HK-2 (cell line): ENCODE data around the gene PTGDS.
A peak's percentile ranks its signal among the peaks of the same experiment; 100 is the strongest.
"Not testable (repeated sequence)": the region's sequence is repeated elsewhere in the genome, so short reads cannot be mapped to it uniquely, and the experiment has no call there.

Source experiments
- DNase-seq: peaks from one replicate; pipeline ENCODE4 v3.0.0-alpha.2; 2018; ENCODE audit not compliant: unreplicated experiment

The PTGDS gene

DNA sequence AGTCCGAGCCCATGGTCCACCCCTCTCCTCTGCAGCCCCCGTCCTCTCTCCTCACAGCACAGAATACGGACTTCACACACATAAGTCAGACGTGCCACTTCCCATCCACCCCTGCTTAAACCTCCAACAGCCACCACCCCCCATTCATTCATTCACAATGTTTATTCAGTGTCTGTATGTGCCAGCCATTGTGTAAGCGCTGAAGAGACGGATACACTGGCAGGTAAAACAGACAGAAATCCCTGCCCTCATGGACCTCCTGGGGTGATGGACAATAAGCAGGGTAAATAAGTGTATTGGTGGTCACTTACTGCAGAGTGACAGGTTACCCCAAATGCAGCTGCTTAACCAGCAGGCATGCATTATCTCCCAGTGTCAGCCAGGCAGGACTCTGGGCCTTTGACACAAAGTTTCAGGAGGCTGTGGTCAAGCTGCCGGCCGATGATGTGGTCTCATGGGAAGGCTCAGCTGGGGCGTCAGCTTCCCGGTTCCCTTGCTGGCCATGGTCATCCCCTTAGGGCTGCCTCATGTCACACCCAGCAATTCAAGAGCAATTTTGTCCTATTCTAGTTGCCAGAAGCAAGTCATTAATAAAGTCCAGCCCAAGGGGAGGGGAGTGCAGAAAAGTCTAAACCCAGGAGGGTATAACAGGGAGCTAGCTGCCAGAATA, 13.1 kb downstream of the PTGDS start:
- DNase-seq, result no peak

- DNase-seq, result peak; percentile 97
Measured at GRCh38 chr9:136991993-136992818, 14.9 kb downstream of the PTGDS start, which contains the start of gene PAXX. Gene PAXX (plus strand): TSS chr9:136992422. CDS start chr9:136992444, 22 bp downstream.

- no peak for DNase-seq
Measured at GRCh38 chr9:136992819-136993369, 15.6 kb downstream of the PTGDS start.

DNA sequence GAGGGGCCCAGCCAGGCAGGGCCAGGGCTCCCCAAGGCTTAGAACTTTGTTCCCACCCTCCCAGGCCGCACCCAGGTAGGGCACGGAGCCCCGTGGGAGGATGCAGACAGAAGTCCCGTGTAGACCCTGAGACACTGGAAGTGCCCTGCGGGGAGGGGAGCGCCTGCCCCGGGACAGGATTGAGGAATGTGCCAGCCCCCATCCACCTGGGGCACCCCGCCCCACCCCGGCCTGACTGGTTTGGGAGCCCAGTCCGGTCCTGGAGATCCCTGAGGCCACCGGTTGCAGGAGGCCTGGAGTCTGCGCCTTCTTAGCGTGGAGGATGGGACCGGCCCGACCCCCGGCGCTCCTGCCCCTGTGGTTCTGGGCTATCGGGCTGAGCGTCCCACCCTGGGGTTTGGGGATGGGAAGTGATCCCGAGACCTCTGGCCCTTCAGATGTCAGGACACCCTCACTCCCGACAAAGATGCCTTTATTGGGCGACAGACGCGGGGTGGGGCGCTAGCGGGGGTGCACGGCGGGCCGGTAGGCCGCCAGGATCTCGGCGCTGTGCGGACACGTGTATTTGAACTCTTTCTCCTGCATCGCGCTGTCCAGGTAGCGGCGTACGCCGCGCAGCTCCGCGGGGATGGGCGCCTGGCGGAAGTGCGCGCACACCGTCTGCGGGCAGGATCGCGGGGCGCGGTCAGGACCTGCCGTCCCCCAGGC, 17.0 kb downstream of the PTGDS start:
- no peak for DNase-seq

GRCh38 chr9:136994888-136995230, 17.6 kb downstream of the PTGDS start:
- no peak for DNase-seq

DNA sequence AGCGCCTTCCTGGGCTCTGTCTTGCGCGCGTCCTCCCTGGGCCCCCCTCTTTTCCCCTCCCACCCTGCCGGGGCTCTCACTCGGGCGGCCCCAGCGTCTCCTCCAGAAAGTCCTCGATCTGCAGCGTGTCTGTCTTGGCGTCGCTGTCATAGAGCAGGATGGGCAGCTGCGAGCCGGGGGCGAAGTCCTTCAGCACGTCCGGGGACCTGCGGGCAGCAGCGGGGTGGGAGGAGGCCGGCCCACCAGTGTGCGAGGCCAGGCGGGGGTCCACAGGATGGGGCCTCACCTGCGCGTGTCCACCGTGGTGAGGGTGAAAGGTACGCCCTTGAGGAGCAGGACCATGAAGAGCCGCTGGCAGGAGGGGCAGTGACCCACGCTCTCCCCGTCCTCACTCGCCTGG, 18.1 kb downstream of the PTGDS start:
- no peak for DNase-seq

- DNase-seq, result peak; percentile 24
Measured at GRCh38 chr9:136995772-136996311, 18.5 kb downstream of the PTGDS start.

DNA sequence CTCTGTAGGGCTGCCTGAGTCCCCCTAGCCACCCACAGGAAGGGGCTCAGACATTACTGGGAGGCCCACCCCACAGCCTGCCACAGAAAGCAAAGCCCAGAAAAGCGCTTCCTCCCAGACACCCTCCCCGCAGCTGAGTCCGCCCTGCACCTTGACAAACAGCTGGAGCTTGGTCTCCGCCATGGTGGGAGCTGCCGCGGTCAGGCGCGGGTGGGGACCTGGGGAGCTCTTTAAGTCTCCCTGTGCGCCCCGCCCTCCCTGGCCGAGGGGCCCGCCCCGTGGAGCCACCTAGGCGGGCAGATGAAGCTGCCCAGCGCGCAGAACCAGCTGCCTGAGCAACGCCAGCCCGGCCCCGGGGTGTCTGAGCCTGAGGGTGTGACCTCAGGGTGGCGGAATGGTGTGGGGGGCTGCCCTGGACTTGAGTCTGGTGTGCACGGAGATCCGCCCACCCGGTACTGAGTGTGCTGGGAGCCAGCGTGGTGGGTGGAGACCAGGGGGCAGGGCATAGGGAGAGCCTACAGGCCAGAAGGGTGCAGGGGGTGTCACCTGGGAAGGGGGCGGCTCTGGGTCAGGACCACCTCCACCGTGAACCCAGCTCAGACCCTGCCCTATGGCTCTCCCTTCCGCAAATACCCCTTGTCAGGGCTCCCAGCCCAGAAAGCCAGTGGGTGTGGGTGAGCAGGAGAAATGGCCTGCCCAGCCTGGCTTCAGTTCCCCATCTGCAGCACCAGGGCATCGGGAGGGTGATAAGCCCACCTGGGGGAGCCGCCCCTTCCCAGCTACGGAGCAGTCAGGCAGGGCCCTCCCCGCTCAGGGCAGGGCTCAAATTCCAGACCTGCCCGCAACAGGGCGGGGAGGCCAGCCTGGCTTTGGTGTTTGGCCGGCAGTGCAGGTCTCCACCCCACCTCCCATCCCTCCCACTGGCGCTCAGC, 19.3 kb downstream of the PTGDS start, which contains the start of gene CLIC3:
Gene CLIC3 (minus strand): TSS at position 208 of the 932 bp plus-strand sequence. CDS start 25 bp downstream, at position 183.
- peak; percentile 16 for DNase-seq

DNA sequence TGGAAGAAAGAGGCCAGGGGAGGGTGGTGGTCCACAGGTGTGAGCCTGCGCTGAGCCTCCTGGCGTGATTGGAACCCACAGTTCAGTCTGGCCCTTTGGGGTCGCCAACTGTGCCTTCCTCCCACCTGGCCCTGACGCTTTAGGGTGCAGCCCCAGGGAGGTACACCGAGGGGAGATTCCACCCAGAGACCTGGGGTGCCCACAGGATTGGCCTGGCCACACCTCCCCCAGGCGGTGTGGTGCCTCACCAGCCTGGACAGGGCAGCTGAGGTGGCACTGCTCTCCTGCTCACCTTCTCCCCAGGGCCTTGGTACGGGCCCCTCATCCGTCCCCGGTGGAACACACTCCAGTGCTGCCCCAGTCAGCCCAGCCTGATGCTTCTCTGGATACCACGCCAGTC, 20.1 kb downstream of the PTGDS start:
- no peak for DNase-seq

GRCh38 chr9:136997830-136998234, 20.5 kb downstream of the PTGDS start:
- DNase-seq, result no peak

DNA sequence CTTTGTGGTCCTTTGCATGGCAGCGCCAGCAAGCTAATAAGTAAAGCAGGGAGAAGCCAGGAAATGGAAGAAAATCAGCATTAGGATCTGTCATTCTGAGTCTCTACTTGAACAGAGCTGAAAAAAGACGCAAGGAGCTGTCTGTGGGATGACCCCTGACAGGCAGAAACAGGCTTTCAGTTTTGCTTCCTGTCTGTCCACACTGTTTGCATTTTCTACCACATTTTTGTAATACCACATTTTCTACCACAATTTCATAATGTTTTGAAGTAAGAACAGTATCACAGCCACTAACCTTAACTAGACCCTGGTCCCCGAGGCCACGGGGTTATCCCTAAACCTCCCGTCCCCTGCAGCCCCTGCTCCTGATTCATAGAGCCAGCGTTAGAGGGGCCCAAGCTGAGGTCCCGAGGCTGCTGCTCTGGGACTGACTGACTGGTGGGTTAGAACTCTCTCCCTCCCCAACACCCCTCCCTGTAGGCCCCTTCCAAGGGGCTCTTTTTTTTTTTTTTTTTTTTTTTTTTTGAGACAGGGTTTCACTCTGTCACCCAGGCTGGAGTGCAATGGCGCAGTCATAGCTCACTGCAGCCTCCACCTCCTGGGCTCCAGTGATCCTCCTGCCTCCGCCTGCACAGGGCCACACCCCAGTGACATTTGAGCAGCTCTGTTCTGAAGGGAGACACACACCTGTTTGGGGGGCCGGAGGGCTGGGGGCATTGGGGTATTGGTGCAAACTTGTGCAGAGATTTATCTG, 23.1 kb downstream of the PTGDS start:
- no peak for DNase-seq

GRCh38 chr9:137001857-137002645, 24.7 kb downstream of the PTGDS start:
- no peak for DNase-seq

DNA sequence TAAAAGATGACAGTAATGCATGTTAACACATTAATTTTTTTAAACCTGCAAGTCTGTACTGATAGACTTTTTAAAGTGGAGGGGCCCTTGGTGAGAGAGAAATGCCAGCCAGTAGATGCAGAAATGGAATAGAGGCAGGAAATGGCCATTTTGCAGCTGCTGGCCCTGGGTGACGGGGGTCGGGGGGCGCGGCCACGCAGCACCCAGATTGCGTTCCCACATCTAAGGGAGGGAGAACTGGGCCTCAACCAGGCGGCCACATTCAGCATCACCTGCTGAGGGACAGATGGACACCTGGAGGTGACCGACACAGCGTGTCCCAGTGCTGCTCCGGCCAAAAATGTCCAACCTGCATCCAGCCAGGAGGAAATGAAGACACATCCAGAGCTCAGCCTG, 25.3 kb downstream of the PTGDS start:
- DNase-seq, result no peak

DNA sequence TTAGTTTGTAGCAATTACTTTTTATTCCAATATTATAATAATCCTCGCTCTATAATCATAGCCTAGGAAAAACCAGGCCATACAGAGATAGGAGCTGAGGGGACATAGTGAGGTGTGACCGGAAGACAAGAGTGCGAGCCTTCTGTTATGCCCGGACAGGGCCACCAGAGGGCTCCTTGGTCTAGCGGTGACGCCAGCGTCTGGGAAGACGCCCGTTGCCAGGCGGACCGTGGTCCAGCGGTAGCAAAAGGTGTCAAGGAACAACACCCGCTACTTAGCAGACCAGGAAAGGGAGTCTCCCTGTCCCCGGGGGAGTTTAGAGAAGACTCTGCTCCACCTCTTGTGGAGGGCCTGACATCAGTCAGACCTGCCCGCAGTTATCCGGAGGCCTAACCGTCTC, 27.0 kb downstream of the PTGDS start:
- DNase-seq, result not testable (repeated sequence)

- DNase-seq, result no peak
Measured at GRCh38 chr9:137006116-137007003, 29.1 kb downstream of the PTGDS start.

DNA sequence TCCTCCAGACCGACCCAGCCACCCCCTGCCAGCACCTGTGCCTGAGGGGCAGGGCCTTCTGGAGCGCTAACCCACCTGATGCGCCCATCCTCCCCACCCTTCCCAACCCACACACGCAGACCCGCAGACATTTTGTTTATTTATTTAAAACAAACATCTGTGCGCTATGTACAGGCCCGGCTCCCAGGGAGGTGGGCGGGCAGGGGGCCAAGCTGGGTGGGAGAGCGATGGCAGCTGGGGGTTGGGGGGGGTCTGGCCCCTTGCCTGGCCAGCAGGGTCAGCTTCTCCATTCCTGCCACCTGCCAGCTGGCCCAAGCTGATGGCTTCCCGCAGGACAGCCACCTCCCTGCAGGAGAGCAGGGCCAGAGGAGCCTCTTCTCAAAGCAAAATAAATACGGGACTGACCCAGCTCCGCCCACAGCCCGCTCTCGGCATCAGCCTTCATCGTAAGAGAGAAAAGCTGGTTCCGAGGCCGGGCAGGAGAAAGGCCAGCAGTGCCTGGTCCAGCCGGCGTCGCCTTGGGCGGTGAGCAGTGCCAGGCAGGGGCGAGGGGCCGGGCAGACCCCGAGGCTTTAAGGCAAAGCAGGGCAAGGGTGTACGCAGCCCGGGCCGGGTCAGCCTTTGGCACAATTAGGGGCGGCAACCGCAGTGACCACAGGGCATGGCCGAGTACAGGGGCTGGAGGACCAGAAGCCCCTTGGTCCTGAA, 30.0 kb downstream of the PTGDS start:
- no peak for DNase-seq

- no peak for DNase-seq
Measured at GRCh38 chr9:137007816-137008270, 30.5 kb downstream of the PTGDS start.
